Left forelimb (tissue), 1 donor: ENCODE results near the gene KARS1.

Experiments
- DNase-seq: peaks from one replicate; pipeline ENCODE4 v3.0.0-alpha.2; 2018; ENCODE audit warnings: low spot score

KARS1 gene

GRCh38 chr16:75647492-75648264 lies at the start of gene KARS1, which contains the start of gene TERF2IP:
Gene KARS1, minus strand, starts transcription at chr16:75647665. Its CDS starts 26 bp downstream, at chr16:75647639.
Gene TERF2IP, plus strand, starts transcription at chr16:75647773. Its CDS starts 110 bp downstream, at chr16:75647883.
- DNase-seq, result peak; percentile 97

- no peak for DNase-seq
Observed at GRCh38 chr16:75695708-75696107, 48.2 kb upstream of the KARS1 start.

GRCh38 chr16:75687361-75687760 lies 39.9 kb upstream of the KARS1 start:
- DNase-seq, result no peak

GRCh38 chr16:75682308-75682707 lies 34.8 kb upstream of the KARS1 start:
- DNase-seq, result no peak

- DNase-seq, result no peak
Observed at GRCh38 chr16:75679366-75679765, 31.9 kb upstream of the KARS1 start.

GRCh38 chr16:75676909-75677308 lies 29.4 kb upstream of the KARS1 start, which contains the start of gene CPHXL2:
Gene CPHXL2, minus strand, starts transcription at chr16:75677009. Its CDS starts 10 bp downstream, at chr16:75676999.
- no peak for DNase-seq

GRCh38 chr16:75667503-75667902 lies 20.0 kb upstream of the KARS1 start:
- DNase-seq, result no peak

- DNase-seq, result no peak
Observed at GRCh38 chr16:75660726-75661302, 13.3 kb upstream of the KARS1 start.

- no peak for DNase-seq
Observed at GRCh38 chr16:75660321-75660720, 12.9 kb upstream of the KARS1 start.

- no peak for DNase-seq
Observed at GRCh38 chr16:75658175-75658574, 10.7 kb upstream of the KARS1 start.

GRCh38 chr16:75653922-75654321 lies 6.5 kb upstream of the KARS1 start:
- no peak for DNase-seq

- DNase-seq, result peak; percentile 90
Observed at GRCh38 chr16:75648265-75649076, 1.0 kb upstream of the KARS1 start.

- no peak for DNase-seq
Observed at GRCh38 chr16:75647112-75647491, 363 bp downstream of the KARS1 start.

- DNase-seq, result no peak
Observed at GRCh38 chr16:75644240-75645012, 3.0 kb downstream of the KARS1 start.

- no peak for DNase-seq
Observed at GRCh38 chr16:75640598-75640997, 6.9 kb downstream of the KARS1 start.

- DNase-seq, result no peak
Observed at GRCh38 chr16:75635036-75635435, 12.4 kb downstream of the KARS1 start.

GRCh38 chr16:75632857-75633256 lies 14.6 kb downstream of the KARS1 start:
- no peak for DNase-seq

GRCh38 chr16:75630052-75630451 lies 17.4 kb downstream of the KARS1 start:
- DNase-seq, result no peak

GRCh38 chr16:75629132-75629531 lies 18.3 kb downstream of the KARS1 start:
- no peak for DNase-seq

GRCh38 chr16:75628351-75628750 lies 19.1 kb downstream of the KARS1 start:
- DNase-seq, result no peak

GRCh38 chr16:75627851-75628250 lies 19.6 kb downstream of the KARS1 start:
- DNase-seq, result no peak

GRCh38 chr16:75626806-75627205 lies 20.7 kb downstream of the KARS1 start:
- no peak for DNase-seq
